Right lobe of liver (tissue), 6 donors: ENCODE measurements around the gene WFIKKN2. TPM values are rescaled to one million over a fixed set of nuclear protein-coding genes. Genes with fewer than 3 reads are reported as not detected.
A peak's percentile ranks its signal among the peaks of the same experiment; 100 is the strongest.

Experiments
- ATAC-seq, 4 donors: fragments of 200-7000 bp; cut with Tn5 transposase; one replicate each; pipeline ENCODE4 v1.9.1; 2020; ENCODE audit warnings: mild to moderate bottlenecking in 4 of 4, moderate library complexity in 4 of 4
- DNase-seq, 3 donors: peaks; one replicate each; pipeline ENCODE4 v3.0.0-alpha.2; 2020
- H3K27ac ChIP-seq, 3 donors: fragments of 200-600 bp; one replicate each; pipeline ENCODE4 v1.8.0; 2022
- H3K27me3 ChIP-seq, 2 donors: fragments of 200-600 bp; one replicate each; pipeline ENCODE4 v1.8.0; 2022
- H3K36me3 ChIP-seq, 4 donors: fragments of 200-600 bp; sonication (generic) in 1 of 4; one replicate each; pipeline versions ENCODE4 v1.5.1 to v1.8.0; 2017 to 2022; ENCODE audit warnings: control low read depth in 1 of 4
- H3K4me1 ChIP-seq, 4 donors: fragments of 200-600 bp; sonication (generic) in 1 of 4; one replicate each; pipeline versions ENCODE4 v1.5.1 to v1.8.0; 2017 to 2022; ENCODE audit warnings: control low read depth in 1 of 4
- H3K4me3 ChIP-seq, 3 donors: fragments of 200-600 bp; one replicate each; pipeline ENCODE4 v1.8.0; 2022
- H3K9me3 ChIP-seq, 4 donors: fragments of 200-600 bp; sonication (generic) in 1 of 4; one replicate each; pipeline versions ENCODE4 v1.5.1 to v1.8.0; 2017 to 2022; ENCODE audit warnings: control low read depth in 1 of 4
- CTCF ChIP-seq, 4 donors: fragments of 200-600 bp in 3 of 4; fragments of 450-650 bp in 1 of 4; IDR thresholded peaks; one replicate each; pipeline versions ENCODE4 v1.5.1 to v1.8.0; 2016 to 2022; ENCODE audit warnings: antibody characterized with exemption in 4 of 4, mild to moderate bottlenecking in 2 of 4
- POLR2A ChIP-seq: fragments of 450-650 bp; IDR thresholded peaks from one replicate; pipeline ENCODE4 v1.6.1; 2017; ENCODE audit warnings: antibody characterized with exemption, mild to moderate bottlenecking
- WGBS: methylation state at CpG from one replicate; pipeline ENCODE4 v1.1.6; 2018; ENCODE audit warnings: low coverage, low lambda C conversion rate; ENCODE audit not compliant: insufficient coverage; ENCODE audit errors: missing lambda C conversion rate; 5-methylcytosine and 5-hydroxymethylcytosine counted together
- intact Hi-C, 2 donors: fragments of 100-400 bp; cut with DNase I; formaldehyde crosslinking; loops; one replicate each; pipeline versions ENCODE4 v1.11.2 to v1.14.1; 2022
- total RNA-seq, 6 experiments: library from RNA; depleted of rRNA in 2 of 6; stranded (reverse); fragments of >200 nt in 2 of 6; fragmentation: NEBNext Ultra II Directional in 3 of 6; extraction: Animal tissue kit (Norgen Biotek cat#: 25700) in 3 of 6; gene quantifications; one replicate each; pipeline versions ENCODE4 v1.1.0 to v1.2.4, GENCODE V29; 2016 to 2023
- donor health status: DM: no; HTN: yes; CAD: no.
- donor health status: DM: no; HTN: no; CAD: no.
- donor health status: DM: no; HTN: no; CAD: no.
- donor health status: DM: no; HTN: yes; CAD: no.
- donor health status: DM: no; HTN: yes; CAD: no.

The WFIKKN2 gene
- total RNA-seq, 6 experiments from 2014 or later = not detected

GRCh38 chr17:50818921-50819657 is 16.3 kb upstream of the WFIKKN2 start:
- H3K4me3 ChIP-seq = no peak overlapping the region
- TF ChIP-seq CTCF (IDR thresholded peaks at IDR 0.05) (no peak), POLR2A (no peak)
- H3K9me3 ChIP-seq = no peaks in the 10 kb centered on the region
- intact Hi-C loops = no loop called here
- H3K27me3 ChIP-seq = no peaks in the 10 kb centered on the region
- no peaks in the 10 kb centered on the region for H3K36me3 ChIP-seq
- 63% methylated on average over 6 of the region's 6 CpGs for WGBS
- DNase-seq (no peak), ATAC-seq (no peak)
- H3K27ac ChIP-seq = no peak overlapping the region
- peaks cover 0 to 10% (median 0%) of the 10 kb centered on the region in 4 donors for H3K4me1 ChIP-seq

- DNase-seq = peak in 1 of 3 donors; percentile 70
- intact Hi-C loops = no loop called here
- no peaks in the 10 kb centered on the region for H3K9me3 ChIP-seq
- no peak for ATAC-seq
- H3K27me3 ChIP-seq = no peaks in the 10 kb centered on the region
- H3K4me1 ChIP-seq = peaks cover 0 to 10% (median 0%) of the 10 kb centered on the region in 4 donors
- H3K27ac ChIP-seq = no peak overlapping the region
- no peaks in the 10 kb centered on the region for H3K36me3 ChIP-seq
- TF ChIP-seq CTCF (IDR thresholded peaks at IDR 0.05) (no peak), POLR2A (no peak)
- no peak overlapping the region for H3K4me3 ChIP-seq
- 65% methylated on average over 7 of the region's 10 CpGs for WGBS
Measured at GRCh38 chr17:50820651-50821050, 14.7 kb upstream of the WFIKKN2 start.

- no peak overlapping the region for H3K27ac ChIP-seq
- H3K27me3 ChIP-seq = no peaks in the 10 kb centered on the region
- H3K9me3 ChIP-seq = no peaks in the 10 kb centered on the region
- intact Hi-C loops = no loop called here
- H3K4me1 ChIP-seq = peaks cover 0 to 4% (median 0%) of the 10 kb centered on the region in 4 donors
- TF ChIP-seq POLR2A (no peak), CTCF (IDR thresholded peaks at IDR 0.05) (no peak)
- ATAC-seq = no peak
- no peak for DNase-seq
- no peaks in the 10 kb centered on the region for H3K36me3 ChIP-seq
- WGBS = 84% methylated on average over 2 of the region's 2 CpGs
- H3K4me3 ChIP-seq = no peak overlapping the region
Measured at GRCh38 chr17:50822550-50822949, 12.8 kb upstream of the WFIKKN2 start.

- TF ChIP-seq POLR2A (no peak), CTCF (IDR thresholded peaks at IDR 0.05) (no peak)
- no peak for ATAC-seq
- Histone ChIP-seq H3K27ac (no peak overlapping the region), H3K4me3 (no peak overlapping the region), H3K27me3 (no peaks in the 10 kb centered on the region), H3K36me3 (no peaks in the 10 kb centered on the region), H3K4me1 (no peaks in the 10 kb centered on the region), H3K9me3 (no peaks in the 10 kb centered on the region)
- 92% methylated on average over 2 of the region's 2 CpGs for WGBS
- intact Hi-C loops = no loop called here
- peak in 1 of 3 donors; percentile 7 for DNase-seq
Measured at GRCh38 chr17:50824429-50824828, 11.0 kb upstream of the WFIKKN2 start.
